ENCODE measurements around the gene TRIM43. TPM values are rescaled to one million over a fixed set of nuclear protein-coding genes. Genes with fewer than 3 reads are reported as not detected.
"Not testable (repeated sequence)": the region's sequence is repeated elsewhere in the genome, so short reads cannot be mapped to it uniquely, and the experiment has no call there.

Gene TRIM43
- total and polyA plus RNA-seq, 2 donors from 2014 or later, result not detected

DNA sequence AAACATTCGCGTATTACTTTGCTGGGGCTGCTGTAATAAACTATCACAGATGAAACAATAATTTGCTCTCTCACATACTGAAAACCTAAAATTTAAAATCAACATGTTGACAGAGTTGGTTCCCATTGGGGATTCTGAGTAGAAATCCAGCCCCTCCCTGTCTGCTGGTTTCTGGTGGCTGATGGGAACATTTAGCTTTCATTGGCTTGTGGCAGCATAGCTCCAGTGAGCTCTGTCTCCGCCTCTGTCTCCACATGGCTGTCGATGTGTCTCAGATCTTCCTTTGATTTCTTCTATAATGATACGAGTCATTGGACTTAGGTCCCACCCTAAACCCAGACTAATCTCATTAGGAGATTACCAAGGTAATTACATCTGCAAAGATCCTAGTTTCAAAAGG lies 30.9 kb downstream of the TRIM43 start:
- DNase-seq; H3K9me3 ChIP-seq (ENCODE audit: control insufficient read depth in 2 of 3, insufficient read depth in 1 of 3, low read length in 3 of 3); H3K27me3 ChIP-seq (ENCODE audit: control insufficient read depth, insufficient read depth, low read length); intact Hi-C loops (cut with DNase I); H3K36me3 ChIP-seq (ENCODE audit: control insufficient read depth in 2 of 3, insufficient read depth in 3 of 3, low read length in 3 of 3); FAIRE-seq; H3K9ac ChIP-seq (ENCODE audit: low read length in 3 of 3); H3K4me3 ChIP-seq (ENCODE audit: low read length in 3 of 3); H3K27ac ChIP-seq (ENCODE audit: low read depth in 2 of 2, low read length in 2 of 2); H3K4me1 ChIP-seq (ENCODE audit: control insufficient read depth in 2 of 3, insufficient read depth in 2 of 3, low read depth in 1 of 3, low read length in 3 of 3): not testable (repeated sequence)

- H3K4me3 ChIP-seq (ENCODE audit: low read length in 3 of 3); FAIRE-seq; intact Hi-C loops (cut with DNase I): not testable (repeated sequence)
Observed at GRCh38 chr2:95630987-95631386, 39.2 kb downstream of the TRIM43 start.

DNA sequence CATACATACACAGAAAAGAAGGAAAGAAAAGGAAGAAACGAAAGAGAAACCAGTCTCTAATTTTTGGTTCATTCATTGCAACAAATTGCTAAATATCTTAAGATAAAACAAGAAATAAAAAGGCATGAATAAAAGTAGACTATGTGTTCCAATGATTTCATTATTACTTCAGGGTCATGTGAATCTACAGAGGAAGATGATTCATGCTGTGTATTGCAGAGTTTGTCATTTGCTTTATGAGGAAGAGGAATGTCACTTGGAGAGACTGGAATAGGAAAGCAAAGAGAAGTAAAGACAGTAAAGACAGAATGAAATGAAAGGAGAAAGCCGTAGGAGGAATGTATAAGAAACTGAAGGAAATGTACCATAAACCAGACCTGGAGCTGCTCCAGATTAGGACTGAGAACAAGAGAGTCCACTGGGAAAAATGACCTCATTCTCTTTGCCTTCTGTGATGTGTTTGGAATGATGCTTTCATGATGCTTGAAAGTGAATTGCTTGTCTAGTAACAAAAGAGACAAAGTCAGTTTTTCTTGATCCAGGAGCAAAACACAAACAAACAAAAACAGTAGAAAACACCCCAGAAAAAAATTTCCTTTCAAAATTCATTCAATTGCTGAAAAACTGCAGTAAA lies 41.9 kb downstream of the TRIM43 start:
- H3K27me3 ChIP-seq (ENCODE audit: control insufficient read depth, insufficient read depth, low read length); H3K36me3 ChIP-seq (ENCODE audit: control insufficient read depth in 2 of 3, insufficient read depth in 3 of 3, low read length in 3 of 3); DNase-seq; H3K4me1 ChIP-seq (ENCODE audit: control insufficient read depth in 2 of 3, insufficient read depth in 2 of 3, low read depth in 1 of 3, low read length in 3 of 3); FAIRE-seq; H3K9ac ChIP-seq (ENCODE audit: low read length in 3 of 3); H3K9me3 ChIP-seq (ENCODE audit: control insufficient read depth in 2 of 3, insufficient read depth in 1 of 3, low read length in 3 of 3); intact Hi-C loops (cut with DNase I); H3K27ac ChIP-seq (ENCODE audit: low read depth in 2 of 2, low read length in 2 of 2); H3K4me3 ChIP-seq (ENCODE audit: low read length in 3 of 3): not testable (repeated sequence)

More at GRCh38 chr2:95630987-95631386, 39.2 kb downstream of the TRIM43 start:
- not testable (repeated sequence) for H3K27ac ChIP-seq (ENCODE audit: low read depth in 2 of 2, low read length in 2 of 2); H3K36me3 ChIP-seq (ENCODE audit: control insufficient read depth in 2 of 3, insufficient read depth in 3 of 3, low read length in 3 of 3); H3K9ac ChIP-seq (ENCODE audit: low read length in 3 of 3); H3K9me3 ChIP-seq (ENCODE audit: control insufficient read depth in 2 of 3, insufficient read depth in 1 of 3, low read length in 3 of 3); H3K4me1 ChIP-seq (ENCODE audit: control insufficient read depth in 2 of 3, insufficient read depth in 2 of 3, low read depth in 1 of 3, low read length in 3 of 3); DNase-seq; H3K27me3 ChIP-seq (ENCODE audit: control insufficient read depth, insufficient read depth, low read length)

DNA sequence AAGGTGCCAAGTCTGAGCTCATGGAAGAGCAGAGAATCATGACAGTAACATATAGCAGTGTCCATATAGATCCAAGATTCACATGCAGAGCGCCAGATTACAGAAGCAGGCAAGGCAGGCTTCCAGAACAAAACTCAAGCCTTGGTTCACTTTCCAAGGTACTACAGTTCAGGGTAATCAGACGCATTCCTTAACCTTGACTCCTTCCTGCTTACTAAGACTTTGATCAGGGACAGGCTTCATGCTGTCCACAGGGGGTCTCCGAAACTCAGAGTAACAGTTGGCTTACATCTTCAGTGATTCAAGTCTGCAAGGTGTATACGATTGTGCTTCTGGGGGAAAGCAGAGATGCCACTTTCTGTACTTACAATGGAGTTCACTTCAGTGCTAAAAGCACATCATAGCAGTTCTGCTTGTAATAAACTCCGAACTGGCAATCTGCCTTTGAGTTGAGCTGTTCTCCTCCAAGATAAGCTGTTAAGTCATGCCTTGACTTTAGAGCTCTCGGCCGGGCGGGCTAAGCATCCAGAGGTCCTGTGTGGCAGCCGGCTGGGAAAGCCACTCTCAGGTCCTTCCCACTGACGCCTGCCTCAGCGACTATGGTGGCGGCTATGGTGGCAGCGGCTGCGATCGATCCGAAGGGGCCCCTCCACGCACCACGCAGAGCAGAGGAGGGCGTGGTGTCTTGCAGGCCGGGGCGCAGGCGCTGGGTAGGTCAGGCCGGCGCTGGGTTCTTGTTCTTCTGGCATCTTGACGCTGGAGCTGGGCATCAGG lies 48.9 kb downstream of the TRIM43 start:
- H3K9me3 ChIP-seq (ENCODE audit: control insufficient read depth in 2 of 3, insufficient read depth in 1 of 3, low read length in 3 of 3); H3K4me1 ChIP-seq (ENCODE audit: control insufficient read depth in 2 of 3, insufficient read depth in 2 of 3, low read depth in 1 of 3, low read length in 3 of 3); H3K4me3 ChIP-seq (ENCODE audit: low read length in 3 of 3); FAIRE-seq; H3K27ac ChIP-seq (ENCODE audit: low read depth in 2 of 2, low read length in 2 of 2); DNase-seq; H3K36me3 ChIP-seq (ENCODE audit: control insufficient read depth in 2 of 3, insufficient read depth in 3 of 3, low read length in 3 of 3); H3K9ac ChIP-seq (ENCODE audit: low read length in 3 of 3); H3K27me3 ChIP-seq (ENCODE audit: control insufficient read depth, insufficient read depth, low read length); intact Hi-C loops (cut with DNase I): not testable (repeated sequence)

- FAIRE-seq; H3K9me3 ChIP-seq (ENCODE audit: control insufficient read depth in 2 of 3, insufficient read depth in 1 of 3, low read length in 3 of 3); H3K27ac ChIP-seq (ENCODE audit: low read depth in 2 of 2, low read length in 2 of 2); H3K27me3 ChIP-seq (ENCODE audit: control insufficient read depth, insufficient read depth, low read length); H3K4me1 ChIP-seq (ENCODE audit: control insufficient read depth in 2 of 3, insufficient read depth in 2 of 3, low read depth in 1 of 3, low read length in 3 of 3); intact Hi-C loops (cut with DNase I); H3K36me3 ChIP-seq (ENCODE audit: control insufficient read depth in 2 of 3, insufficient read depth in 3 of 3, low read length in 3 of 3); DNase-seq; H3K4me3 ChIP-seq (ENCODE audit: low read length in 3 of 3); H3K9ac ChIP-seq (ENCODE audit: low read length in 3 of 3): not testable (repeated sequence)
Observed at GRCh38 chr2:95641289-95641575, 49.4 kb downstream of the TRIM43 start.

DNA sequence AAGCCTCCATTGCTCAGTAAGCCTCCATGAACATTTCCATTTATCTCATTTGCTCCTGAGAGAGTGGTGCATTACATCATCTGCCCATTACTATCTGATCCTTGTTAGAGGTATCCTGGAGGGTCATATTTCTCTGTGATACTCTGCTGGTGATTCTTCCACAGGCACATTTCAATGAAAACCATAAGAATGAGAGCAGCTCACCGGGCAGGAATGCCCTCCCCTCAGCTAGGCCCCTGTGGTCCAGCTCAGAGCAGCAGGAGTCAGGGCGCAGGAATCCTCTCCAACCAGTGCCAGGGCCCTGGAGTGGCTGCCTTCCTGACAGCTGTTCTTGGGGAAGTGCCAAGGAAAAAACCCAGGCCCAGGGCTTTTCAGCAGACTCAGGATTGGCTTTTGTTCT lies 50.0 kb downstream of the TRIM43 start:
- H3K27me3 ChIP-seq (ENCODE audit: control insufficient read depth, insufficient read depth, low read length); H3K9me3 ChIP-seq (ENCODE audit: control insufficient read depth in 2 of 3, insufficient read depth in 1 of 3, low read length in 3 of 3); H3K36me3 ChIP-seq (ENCODE audit: control insufficient read depth in 2 of 3, insufficient read depth in 3 of 3, low read length in 3 of 3); H3K4me3 ChIP-seq (ENCODE audit: low read length in 3 of 3); H3K27ac ChIP-seq (ENCODE audit: low read depth in 2 of 2, low read length in 2 of 2); H3K4me1 ChIP-seq (ENCODE audit: control insufficient read depth in 2 of 3, insufficient read depth in 2 of 3, low read depth in 1 of 3, low read length in 3 of 3); intact Hi-C loops (cut with DNase I); DNase-seq; H3K9ac ChIP-seq (ENCODE audit: low read length in 3 of 3); FAIRE-seq: not testable (repeated sequence)

DNA sequence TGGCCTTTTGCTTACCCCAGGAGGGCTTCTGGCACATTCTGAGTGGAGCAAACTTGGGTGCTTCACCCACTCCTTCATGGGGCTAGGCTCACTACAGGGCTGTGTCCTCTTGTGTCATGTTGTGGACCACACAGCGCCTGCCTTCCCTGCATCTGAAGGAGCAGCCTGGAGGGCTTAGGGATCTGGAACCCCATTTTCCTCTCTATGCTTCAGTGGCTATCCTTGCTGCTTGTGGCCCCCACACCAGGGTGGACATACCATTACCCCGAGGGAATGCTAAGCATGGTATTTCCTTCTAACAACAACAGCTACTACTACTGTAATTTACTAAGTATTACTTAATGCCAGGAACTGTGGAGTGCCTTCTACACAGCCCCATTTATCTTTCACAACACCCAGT lies 50.6 kb downstream of the TRIM43 start:
- H3K4me3 ChIP-seq (ENCODE audit: low read length in 3 of 3); intact Hi-C loops (cut with DNase I); H3K27ac ChIP-seq (ENCODE audit: low read depth in 2 of 2, low read length in 2 of 2); DNase-seq; H3K9ac ChIP-seq (ENCODE audit: low read length in 3 of 3); H3K27me3 ChIP-seq (ENCODE audit: control insufficient read depth, insufficient read depth, low read length); H3K4me1 ChIP-seq (ENCODE audit: control insufficient read depth in 2 of 3, insufficient read depth in 2 of 3, low read depth in 1 of 3, low read length in 3 of 3); H3K36me3 ChIP-seq (ENCODE audit: control insufficient read depth in 2 of 3, insufficient read depth in 3 of 3, low read length in 3 of 3); FAIRE-seq; H3K9me3 ChIP-seq (ENCODE audit: control insufficient read depth in 2 of 3, insufficient read depth in 1 of 3, low read length in 3 of 3): not testable (repeated sequence)

DNA sequence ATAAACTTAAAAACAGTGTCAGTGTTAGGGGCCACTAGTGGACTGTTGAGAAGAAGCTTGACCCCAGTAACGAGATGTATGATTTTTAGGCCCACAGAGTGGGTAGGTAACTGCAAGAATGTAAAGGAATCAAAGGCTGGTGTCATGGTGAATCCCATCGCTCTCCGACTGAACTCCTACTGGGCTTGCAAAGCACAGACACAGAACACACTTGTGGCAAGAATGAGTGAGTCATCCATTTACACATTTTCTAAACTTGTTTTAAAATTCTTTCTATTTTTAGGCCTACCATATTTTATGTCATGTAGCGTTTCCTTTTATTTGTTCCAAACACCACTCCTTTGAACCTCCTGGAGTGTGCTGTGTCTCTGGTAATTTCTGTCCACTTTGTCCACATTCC lies 51.1 kb downstream of the TRIM43 start:
- intact Hi-C loops (cut with DNase I); H3K4me3 ChIP-seq (ENCODE audit: low read length in 3 of 3): not testable (repeated sequence)

More for the DNA sequence above, 51.1 kb downstream of the TRIM43 start:
- not testable (repeated sequence) for DNase-seq; H3K36me3 ChIP-seq (ENCODE audit: control insufficient read depth in 2 of 3, insufficient read depth in 3 of 3, low read length in 3 of 3); H3K27ac ChIP-seq (ENCODE audit: low read depth in 2 of 2, low read length in 2 of 2); H3K4me1 ChIP-seq (ENCODE audit: control insufficient read depth in 2 of 3, insufficient read depth in 2 of 3, low read depth in 1 of 3, low read length in 3 of 3); H3K27me3 ChIP-seq (ENCODE audit: control insufficient read depth, insufficient read depth, low read length); FAIRE-seq; H3K9me3 ChIP-seq (ENCODE audit: control insufficient read depth in 2 of 3, insufficient read depth in 1 of 3, low read length in 3 of 3); H3K9ac ChIP-seq (ENCODE audit: low read length in 3 of 3)
